Astrocyte (in vitro differentiated cells and primary cell): Measurements from ENCODE around the gene FCHO1.

Experiments used
- EZH2 ChIP-seq: IDR thresholded peaks from 2 replicates; pipeline ENCODE4 v1.6.1; 2012; ENCODE audit warnings: mild to moderate bottlenecking, low read length, inconsistent platforms; ENCODE audit not compliant: insufficient read depth
- TF ChIP-seq, protein P1 (sequence below): IDR thresholded peaks from 2 replicates; pipeline ENCODE4 v1.5.1; 2011; ENCODE audit warnings: low read depth, mild to moderate bottlenecking, inconsistent platforms, low read length, moderate library complexity; ENCODE audit not compliant: insufficient read depth

DNA sequence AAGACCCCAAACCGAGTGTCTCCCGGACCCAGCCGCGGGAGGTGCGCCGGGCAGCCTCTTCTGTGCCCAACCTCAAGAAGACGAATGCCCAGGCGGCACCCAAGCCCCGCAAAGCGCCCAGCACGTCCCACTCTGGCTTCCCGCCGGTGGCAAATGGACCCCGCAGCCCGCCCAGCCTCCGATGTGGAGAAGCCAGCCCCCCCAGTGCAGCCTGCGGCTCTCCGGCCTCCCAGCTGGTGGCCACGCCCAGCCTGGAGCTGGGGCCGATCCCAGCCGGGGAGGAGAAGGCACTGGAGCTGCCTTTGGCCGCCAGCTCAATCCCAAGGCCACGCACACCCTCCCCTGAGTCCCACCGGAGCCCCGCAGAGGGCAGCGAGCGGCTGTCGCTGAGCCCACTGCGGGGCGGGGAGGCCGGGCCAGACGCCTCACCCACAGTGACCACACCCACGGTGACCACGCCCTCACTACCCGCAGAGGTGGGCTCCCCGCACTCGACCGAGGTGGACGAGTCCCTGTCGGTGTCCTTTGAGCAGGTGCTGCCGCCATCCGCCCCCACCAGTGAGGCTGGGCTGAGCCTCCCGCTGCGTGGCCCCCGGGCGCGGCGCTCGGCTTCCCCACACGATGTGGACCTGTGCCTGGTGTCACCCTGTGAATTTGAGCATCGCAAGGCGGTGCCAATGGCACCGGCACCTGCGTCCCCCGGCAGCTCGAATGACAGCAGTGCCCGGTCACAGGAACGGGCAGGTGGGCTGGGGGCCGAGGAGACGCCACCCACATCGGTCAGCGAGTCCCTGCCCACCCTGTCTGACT, 24.1 kb upstream of the FCHO1 start:
- TF ChIP-seq, protein P1, sequence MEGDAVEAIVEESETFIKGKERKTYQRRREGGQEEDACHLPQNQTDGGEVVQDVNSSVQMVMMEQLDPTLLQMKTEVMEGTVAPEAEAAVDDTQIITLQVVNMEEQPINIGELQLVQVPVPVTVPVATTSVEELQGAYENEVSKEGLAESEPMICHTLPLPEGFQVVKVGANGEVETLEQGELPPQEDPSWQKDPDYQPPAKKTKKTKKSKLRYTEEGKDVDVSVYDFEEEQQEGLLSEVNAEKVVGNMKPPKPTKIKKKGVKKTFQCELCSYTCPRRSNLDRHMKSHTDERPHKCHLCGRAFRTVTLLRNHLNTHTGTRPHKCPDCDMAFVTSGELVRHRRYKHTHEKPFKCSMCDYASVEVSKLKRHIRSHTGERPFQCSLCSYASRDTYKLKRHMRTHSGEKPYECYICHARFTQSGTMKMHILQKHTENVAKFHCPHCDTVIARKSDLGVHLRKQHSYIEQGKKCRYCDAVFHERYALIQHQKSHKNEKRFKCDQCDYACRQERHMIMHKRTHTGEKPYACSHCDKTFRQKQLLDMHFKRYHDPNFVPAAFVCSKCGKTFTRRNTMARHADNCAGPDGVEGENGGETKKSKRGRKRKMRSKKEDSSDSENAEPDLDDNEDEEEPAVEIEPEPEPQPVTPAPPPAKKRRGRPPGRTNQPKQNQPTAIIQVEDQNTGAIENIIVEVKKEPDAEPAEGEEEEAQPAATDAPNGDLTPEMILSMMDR = no peak
- TF ChIP-seq EZH2 = no peak
